HG02642 (cell line): ENCODE results near the gene CEP63.

Experiments
- ATAC-seq: cut with Tn5 transposase; IDR thresholded peaks from one replicate; pipeline ENCODE4 v1.9.1; 2021; ENCODE audit warnings: mild to moderate bottlenecking; ENCODE audit not compliant: unreplicated experiment, poor library complexity

CEP63 gene

GRCh38 chr3:134605556-134605955, 119.7 kb downstream of the CEP63 start:
- no peak for ATAC-seq

DNA sequence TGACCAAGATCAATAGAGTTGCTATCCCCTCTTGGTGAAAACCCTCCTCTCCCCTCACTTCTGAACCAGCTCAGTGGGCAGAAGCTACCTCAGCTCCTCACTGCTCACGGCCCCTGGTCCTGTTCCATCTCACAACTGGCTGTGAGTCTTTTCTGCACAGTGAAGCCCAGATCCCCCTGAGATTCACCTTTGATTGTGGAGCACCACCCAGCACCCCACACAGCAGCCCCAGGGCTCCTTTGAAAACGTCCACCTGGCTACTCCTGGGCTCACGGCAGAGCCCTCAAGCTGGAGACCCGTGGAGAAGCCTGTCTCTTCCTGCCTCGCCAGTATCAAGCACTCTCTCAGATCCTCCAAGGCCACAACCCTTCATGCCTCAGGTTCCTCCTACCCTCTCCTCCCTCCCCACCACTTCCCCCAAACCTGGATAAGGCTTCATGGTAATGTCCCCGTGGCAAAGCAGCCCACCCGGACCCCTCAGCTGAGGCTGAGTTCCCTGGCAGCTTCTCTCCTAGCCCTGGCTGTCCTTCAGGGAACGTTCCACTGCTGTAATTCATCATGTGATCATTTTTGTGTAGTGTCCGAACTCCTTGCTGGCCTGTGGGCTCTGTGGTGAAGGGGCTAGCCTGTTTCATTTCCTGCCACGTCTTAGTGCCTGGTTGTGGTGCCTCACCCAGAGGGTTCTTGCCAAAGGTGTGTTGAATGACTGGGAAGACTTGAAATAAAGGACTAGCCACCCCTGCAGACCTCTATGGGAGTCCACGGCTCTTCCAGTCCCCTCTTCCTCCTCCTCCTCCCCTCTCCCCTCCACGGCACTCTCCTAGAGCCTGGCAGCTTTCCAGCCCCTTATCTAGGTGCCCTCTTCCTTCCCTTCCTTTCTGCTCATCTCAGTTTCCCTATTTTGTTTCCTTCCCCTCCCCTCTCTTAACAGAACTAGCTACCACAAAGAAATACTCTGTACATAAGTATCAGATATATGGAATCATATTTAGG, 120.5 kb downstream of the CEP63 start:
- no peak for ATAC-seq

- ATAC-seq: no peak
Observed at GRCh38 chr3:134607054-134608022, 121.5 kb downstream of the CEP63 start.

GRCh38 chr3:134608023-134608770, 122.3 kb downstream of the CEP63 start:
- no peak for ATAC-seq

DNA sequence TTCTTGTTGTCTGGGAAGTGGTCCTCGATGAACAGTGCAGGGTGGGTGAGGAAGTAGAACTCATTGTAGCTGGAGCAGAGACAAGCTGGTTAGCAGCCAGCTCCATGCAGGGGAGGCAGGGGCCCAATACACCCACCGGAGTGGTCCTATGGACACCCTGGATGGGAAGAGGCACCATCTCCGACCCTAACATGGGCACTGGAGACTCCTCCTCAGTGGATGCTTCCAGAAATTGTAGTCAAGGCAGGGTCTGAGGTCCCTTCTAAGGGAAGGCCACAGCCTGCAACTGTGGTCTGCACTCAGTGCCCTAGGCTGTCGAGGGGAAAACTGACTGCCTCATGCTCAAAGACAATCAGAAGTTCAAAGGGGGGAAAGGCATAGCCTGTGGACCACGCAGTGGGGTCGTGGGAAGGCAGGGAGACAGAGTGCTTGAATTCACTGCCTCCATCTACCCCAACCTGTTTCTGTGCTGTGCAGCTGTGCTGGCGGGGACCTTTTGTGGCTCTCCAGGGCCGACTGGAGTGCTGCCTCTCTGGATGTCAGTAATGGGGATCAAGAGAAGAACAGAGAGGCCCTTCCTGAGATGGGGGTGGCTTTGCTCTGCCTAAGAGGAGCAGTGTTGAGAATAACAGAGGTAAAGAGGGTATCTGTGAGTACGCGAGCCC, 123.0 kb downstream of the CEP63 start:
- ATAC-seq: no peak

DNA sequence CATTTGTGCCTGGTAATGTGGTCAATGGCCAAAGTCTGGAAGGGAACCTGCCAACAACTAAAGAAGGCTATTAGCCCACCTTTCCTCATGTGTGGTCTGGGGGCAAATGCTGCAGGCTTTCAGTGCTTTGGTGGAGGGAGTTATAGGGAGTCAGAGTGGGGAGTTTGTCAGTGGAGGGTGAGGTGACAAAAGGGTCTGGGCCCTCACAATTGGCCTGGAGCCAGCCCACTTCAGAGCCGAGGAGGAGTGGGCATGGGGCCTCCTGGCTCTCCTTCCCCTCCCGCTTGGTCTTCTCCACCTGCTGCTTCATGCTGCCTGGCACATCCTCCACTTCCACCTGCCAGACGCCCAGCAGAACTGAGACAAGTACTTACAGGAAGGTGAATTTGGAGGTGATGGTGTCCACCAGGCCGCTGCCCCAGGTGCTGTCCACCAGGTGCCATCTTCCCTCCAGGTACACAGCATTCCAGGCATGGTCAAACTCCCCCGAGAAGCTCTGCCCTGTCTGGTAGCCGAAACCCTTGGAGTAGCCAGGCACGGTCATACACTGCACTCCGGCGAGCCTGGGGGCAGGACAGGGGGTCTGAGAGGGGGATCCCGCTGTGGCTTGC, 124.1 kb downstream of the CEP63 start:
- ATAC-seq: no peak

GRCh38 chr3:134610432-134611385, 124.9 kb downstream of the CEP63 start:
- no peak for ATAC-seq

DNA sequence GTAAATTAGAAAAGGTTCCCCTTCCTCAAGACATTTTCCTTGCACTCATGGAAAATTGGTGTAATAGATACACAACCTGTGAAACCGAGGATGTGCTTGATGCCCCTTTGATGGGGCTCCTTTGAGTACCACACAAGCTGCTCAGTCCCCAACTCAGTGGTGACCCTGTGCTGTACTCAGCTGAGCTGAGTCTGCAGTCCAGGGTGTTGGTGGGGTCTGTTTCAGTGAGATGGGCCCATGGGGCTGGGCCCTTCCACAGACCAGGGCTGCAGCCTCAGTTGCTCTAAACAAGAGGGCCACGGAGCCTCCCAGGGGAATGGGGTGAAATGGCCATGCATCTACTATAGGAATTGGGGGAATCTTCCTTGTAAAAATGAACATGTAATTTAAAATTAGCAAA, 125.7 kb downstream of the CEP63 start:
- ATAC-seq: no peak

- no peak for ATAC-seq
Observed at GRCh38 chr3:134613006-134613520, 127.2 kb downstream of the CEP63 start.

DNA sequence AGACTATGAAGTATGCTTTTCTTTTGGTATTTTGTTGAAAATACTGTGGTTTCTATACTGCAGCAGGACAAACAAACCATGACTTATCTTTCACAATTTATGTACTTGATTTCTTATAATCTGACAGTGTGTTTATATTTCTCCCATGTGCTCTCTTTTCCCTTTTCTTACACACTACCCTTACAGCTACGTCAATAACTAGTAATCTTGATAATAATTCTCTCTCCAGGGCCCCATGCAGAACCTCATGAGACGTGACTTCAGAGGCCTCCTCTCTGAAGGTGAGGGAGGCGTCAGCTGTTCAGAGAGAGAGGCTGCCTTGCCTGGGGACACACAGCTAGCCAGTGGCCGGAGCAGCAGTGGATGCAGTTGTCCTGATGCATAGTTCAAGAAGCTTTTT, 129.1 kb downstream of the CEP63 start:
- no peak for ATAC-seq

GRCh38 chr3:134615743-134616142, 129.9 kb downstream of the CEP63 start:
- no peak for ATAC-seq

- no peak for ATAC-seq
Observed at GRCh38 chr3:134617608-134618477, 132.0 kb downstream of the CEP63 start.

DNA sequence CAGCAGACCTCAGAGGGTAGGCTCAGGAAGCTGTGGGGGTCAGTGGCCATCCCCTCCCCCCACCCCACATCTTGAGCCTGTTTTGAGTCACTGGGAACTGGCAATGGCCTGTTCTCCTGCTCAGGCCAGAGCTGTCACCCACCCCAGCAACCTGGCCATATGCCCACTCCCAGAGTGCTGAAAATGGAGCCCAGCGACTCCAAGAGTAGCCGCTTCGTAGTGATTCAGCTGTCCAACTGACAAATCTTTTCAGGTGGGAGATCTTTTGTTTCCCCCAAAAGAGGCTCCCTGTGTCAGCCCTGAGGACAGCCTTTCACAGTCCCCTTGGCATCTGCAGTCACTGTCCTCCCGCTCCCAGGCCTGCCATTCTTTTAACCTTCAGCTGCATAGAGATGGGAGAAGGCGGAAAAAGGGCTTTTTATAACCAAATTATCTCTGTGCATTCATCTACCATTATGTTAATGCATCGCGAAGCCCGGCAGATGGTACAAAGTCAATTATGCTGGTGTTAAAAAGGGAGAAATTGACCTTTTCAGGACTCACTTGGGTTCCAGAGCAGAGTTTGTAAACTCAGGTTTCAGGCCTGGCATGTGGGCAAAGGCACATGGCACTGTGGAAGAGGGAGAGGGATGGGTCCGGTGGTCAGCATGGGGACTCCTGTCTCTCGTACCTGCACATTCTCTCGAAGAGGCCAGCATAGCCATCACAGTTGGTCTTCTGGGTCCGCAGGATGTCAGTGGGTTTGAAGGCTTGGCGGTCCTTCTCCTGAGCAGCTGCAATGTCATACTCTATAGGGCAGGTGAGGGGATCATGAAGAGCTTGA, 132.8 kb downstream of the CEP63 start:
- ATAC-seq: no peak

GRCh38 chr3:134619301-134619615, 133.4 kb downstream of the CEP63 start:
- no peak for ATAC-seq

DNA sequence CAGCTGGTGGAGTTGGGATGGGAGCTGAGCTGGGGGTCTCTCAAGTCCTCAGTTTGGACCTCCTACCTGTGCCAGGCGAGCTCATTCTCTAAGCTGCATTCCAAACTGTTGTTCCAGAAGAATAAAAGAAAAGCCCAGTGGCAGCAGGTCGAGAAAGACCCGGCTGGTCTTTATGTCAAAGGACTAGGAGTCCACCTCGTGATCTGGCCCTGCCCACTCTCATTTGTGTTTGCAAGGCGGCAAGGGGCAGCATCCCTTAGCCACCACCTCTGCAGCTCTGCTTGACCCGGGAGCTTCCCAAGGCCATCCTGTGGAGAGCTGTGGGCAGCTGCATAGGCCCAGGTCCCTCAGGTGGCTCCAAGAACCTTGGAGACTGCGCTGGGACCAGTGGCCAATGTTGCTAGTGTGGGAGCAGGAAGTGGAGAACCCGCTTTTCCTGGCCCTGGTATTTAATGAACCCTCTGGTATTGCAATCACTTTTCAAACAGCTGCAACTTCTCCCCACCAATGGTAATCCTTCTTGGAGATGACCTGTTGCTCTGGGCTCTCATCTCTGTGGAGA, 134.1 kb downstream of the CEP63 start:
- no peak for ATAC-seq

DNA sequence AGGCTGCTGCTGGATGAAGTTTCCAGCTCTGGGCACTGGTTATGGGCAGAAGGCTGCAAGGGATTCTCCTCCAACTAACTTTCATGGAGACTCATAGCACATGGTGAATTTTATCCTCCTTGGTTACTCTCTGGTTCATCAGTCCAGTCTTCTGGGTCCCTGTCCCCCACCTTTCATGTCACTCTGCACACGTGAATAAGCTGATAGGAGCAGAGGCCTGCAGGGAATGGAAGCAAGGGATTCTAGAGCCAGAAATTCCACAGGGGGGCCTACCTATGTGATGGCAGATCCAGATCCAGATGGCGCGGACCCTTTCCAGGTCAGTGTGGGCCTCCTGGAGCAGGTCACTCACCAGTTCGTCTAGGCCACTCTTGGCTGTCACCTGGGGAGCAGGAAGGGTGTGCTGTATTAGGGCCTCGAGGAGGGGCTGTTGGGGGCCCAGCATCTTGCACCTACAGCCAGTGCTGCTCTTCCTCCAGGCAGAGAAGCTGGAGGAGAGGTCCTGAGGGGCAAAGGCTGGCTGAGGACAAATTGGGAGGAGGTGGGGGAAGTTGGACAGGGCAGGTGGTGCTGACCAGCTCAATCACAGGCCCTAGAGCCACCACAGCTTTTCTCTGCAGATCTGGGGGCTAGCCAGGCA, 134.7 kb downstream of the CEP63 start:
- no peak for ATAC-seq
